Fibroblast of skin of right biceps (primary cell): ENCODE data around the gene RPL32.

Experiments used
- DNase-seq: peaks from one replicate; pipeline ENCODE4 v3.0.0-alpha.2; 2013

Gene RPL32

DNA sequence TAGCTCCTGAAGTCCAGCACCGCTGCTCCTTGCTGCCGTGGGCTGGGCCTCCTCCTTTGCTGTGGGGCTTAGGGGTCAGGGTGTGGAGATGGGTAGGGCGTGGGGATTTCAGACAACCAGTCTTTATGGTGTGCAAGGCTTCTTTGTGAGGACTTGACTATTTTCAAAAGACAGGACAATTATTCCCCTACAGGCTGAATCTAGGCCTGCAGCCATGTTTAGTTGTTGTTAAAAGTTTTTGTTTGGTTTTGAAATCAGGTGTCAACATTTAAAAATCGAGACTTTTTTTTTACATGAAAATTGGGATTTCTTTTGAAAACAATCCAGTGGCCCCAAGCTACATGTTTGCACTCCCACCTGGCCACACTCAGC is 10.6 kb downstream of the RPL32 start:
- no peak for DNase-seq

DNA sequence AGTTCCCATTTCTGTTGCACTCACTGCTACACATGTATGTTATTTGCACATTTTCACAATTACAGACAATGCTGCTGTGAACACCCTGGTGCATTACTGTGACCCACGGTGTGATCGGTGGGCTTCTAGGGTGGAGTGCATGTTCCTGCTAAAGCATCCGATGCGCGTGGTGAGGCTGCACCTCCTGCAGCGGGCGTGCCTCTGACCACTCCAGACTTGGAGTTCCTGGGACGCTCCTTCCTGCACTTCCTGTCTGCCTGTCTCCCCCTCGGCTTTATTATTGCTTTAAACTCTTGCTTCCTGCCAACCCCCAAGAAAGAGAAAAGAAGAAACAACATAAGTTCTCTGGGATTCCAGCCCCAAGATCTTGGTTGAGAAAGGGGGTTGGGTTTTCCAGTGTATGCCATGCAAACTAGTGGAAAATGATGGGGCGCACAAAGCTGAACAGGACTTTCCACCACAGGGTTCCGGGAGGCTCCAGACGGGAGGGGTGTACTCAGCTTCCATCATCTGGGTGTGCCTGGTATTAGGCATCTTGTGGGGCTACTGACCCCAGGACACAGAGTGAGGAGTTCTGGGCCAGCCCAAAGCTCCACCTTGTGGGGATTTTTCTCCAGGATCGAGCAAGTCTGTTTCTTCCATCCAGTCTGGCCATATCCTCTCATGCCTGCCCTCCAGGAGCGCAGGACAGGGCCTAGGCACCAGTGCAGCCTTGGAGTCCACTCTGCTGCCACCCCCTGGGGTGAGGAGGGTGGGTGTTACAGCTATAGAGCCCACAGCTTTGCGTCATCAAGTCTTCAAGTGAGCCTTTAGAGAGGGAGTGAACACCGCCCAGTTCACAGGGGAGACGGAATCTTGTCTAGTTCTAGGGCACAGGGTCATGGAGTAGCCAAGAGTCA is 11.2 kb downstream of the RPL32 start:
- no peak for DNase-seq

DNA sequence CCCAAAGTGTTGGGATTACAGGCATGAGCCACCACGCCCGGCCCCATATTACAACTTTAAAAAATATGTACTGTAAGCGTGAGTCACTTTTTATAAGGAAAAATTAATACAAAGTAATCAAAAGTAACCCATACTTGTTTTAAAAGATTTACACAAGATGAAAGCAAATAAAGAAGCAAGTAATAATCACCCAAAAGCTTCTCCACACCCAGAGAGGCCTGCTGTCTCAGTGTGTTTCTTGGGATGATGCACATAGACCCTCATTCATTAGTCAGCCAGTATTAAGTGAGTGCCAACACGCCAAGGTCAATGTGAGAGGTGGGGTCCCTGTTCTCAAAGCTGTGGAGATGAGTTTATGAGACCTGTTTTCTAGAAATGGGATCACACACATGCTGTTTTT is 12.0 kb downstream of the RPL32 start:
- DNase-seq = no peak

DNA sequence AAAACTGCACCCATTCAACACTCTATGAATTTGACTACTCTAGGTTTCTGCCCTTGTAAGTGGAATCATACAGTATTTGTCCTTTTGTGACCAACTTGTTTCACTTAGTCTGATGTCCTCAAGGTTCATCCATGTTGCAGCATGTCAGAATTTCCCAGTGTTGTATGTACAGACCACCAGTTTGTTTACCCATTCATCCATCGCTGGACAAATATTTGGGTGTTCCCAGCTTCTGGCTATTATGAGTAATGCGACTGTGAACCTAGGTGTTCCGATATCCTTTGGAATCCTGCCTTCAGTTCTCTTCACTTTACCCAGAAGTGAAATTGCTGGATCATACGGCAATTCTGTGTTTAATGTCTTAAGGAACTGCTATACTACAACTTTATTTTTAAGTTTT is 12.6 kb downstream of the RPL32 start:
- DNase-seq = no peak

DNA sequence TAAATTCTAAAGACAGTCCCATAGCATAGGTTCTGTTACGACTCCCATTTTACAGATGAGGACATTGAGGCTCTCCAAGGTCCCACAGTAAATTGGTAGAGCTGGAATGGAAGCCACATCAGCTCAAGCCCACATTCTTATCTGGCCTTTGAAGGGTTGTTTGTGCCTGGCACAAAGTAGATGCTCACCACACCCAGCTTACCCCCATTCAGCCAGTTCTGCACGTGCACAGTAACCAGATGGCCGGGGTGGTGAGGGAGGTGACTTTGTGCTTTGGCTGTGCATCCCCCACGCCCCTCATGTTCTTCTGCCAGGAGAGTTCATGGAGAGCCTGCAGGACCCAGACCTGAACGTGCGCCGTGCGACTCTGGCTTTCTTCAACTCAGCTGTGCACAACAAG is 16.2 kb downstream of the RPL32 start:
- no peak for DNase-seq

DNA sequence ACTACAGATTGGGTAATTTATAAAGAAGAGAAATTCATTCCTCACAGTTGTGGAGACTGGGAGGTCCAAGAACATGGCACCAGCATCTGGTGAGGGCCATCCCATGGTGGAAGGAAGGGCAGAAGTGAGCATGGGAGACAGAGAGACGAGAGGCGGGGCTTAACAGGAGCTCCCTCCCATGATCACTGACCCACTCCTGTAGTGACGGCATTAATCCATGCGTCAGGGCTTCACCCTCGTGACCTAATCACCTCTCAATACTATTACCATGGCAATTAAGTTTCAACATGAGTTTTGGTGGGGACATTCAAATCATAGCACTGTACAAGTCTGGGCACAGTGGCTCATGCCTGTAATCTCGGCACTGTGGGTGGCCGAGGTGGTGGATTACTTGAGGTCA is 17.1 kb downstream of the RPL32 start:
- no peak for DNase-seq

DNA sequence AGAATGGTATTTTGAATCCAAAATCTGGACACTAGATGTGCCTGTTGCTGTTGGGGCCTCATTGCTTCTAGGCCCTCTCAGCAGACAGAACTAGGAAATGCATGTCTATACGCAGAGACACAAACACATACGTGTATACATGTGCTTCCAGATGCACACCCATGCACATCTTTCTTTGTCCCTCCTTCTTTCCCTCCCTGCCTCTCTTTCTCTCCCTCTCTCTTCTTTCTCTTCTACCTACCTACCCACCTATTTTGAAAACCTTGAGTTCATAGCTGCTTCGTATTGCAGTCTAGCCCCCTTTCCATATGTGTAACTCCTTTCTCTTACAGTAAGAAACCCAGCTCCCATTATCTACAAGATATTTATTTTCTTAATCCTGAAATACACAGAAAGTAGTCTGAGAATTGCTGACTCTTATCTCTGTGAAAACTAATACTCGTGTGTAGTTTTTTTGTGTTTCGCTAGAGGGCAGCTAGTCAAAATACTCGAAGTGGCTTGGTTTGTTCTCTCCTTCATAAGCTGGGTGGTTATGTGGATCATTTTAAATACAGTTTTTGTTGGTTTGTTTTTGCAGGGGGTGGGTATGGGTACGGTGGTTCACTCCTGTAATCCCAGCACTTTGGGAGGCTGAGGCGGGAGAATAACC is 18.5 kb downstream of the RPL32 start:
- no peak for DNase-seq

DNA sequence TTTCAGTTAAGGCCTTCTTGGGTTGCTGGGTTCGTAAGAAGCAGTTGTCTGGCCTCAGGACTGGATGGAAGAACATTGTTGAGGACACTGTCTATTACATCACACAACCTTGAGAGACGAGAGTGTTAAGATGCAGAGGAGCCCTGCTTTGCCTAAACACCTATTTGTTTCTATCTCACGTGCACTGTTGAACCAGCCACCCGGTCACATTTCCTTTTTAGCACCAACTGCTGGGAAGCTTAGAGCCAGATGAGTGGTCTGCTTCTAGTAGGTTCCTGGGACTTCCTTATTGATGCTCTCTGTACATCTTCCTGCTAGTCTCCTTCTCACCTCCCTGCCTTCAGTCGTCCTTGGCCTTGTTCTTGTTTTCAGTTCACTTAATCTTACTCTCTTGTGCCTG is 22.6 kb downstream of the RPL32 start:
- no peak for DNase-seq

DNA sequence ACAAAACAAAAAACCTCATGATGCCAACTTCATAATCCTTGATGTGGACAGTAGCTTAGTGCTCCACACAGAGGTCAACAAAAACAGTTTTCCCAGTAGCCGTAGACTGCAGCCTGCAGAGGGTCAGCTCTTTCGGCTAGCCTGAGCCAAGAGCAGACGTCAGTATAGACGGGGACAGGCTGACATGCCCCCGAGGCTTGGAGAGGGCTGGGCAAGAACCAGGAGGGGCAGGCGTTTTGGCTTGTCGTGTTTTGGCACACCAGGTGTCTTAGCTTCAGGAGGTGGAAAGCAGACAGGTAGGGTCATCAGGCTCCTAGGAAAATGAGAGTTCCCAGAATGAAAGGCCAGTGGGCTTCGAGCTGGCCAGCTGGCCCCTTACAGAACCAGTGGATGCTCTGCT is 23.1 kb downstream of the RPL32 start:
- no peak for DNase-seq

DNA sequence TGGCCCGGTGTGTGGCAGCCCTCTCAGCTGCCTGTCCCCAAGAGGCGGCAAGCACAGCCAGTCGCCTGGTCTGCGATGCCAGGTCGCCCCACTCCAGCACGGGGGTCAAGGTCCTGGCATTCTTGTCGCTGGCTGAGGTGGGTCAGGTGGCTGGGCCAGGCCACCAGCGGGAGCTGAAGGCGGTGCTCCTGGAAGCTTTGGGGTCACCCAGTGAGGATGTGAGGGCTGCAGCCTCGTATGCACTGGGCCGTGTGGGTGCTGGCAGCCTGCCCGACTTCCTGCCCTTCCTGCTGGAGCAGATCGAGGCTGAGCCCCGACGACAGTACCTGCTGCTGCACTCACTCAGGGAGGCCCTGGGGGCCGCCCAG is 24.0 kb downstream of the RPL32 start:
- no peak for DNase-seq

DNA sequence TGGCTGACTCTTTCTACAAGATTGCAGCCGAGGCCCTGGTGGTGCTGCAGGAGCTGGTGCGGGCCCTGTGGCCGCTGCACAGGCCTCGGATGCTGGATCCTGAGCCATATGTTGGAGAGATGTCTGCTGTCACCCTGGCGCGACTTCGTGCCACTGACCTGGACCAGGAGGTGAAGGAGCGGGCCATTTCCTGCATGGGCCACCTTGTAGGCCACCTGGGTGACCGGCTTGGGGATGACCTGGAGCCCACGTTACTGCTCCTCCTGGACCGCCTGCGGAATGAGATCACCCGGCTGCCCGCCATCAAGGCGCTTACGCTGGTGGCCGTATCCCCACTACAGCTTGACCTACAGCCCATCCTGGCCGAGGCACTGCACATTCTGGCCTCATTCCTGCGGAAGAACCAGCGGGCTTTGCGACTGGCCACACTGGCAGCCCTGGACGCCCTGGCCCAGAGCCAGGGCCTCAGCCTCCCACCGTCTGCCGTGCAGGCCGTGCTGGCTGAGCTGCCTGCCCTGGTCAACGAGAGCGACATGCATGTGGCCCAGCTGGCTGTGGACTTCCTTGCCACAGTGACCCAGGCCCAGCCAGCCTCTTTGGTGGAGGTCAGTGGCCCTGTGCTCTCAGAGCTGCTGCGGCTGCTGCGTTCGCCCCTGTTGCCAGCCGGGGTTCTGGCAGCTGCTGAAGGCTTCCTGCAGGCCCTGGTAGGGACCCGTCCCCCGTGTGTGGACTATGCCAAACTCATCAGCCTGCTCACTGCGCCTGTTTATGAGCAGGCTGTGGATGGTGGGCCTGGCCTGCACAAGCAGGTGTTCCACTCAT is 24.6 kb downstream of the RPL32 start:
- no peak for DNase-seq

DNA sequence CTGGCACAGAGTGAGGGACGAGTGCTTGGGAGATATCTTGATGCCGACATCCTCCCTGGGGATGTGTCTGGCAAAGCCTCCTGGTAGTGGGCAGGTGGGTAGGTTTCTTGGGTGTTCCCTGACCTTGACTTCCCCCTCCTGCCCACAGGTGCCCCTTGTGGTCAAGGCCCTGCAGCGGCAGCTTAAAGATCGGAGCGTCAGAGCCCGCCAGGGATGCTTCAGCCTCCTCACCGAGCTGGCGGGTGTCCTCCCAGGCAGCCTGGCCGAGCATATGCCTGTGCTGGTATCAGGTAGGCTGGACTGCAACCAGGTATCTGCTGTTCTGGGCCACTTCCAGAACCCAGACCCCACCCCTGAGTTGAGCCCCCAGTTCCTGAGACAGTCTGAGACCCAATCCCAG is 25.6 kb downstream of the RPL32 start:
- no peak for DNase-seq

DNA sequence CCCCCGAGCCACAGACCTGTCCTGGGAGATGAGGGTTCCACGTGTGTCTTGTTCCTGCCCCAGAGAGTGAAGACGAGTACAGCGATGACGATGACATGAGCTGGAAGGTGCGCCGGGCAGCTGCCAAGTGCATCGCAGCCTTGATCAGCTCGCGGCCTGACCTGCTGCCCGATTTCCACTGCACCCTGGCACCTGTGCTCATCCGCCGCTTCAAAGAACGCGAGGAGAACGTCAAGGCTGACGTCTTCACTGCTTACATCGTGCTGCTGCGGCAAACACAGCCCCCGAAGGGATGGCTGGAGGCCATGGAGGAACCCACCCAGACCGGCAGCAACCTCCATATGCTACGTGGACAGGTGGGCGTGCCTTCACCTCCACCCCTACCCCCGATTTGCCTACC is 26.3 kb downstream of the RPL32 start:
- DNase-seq = no peak

DNA sequence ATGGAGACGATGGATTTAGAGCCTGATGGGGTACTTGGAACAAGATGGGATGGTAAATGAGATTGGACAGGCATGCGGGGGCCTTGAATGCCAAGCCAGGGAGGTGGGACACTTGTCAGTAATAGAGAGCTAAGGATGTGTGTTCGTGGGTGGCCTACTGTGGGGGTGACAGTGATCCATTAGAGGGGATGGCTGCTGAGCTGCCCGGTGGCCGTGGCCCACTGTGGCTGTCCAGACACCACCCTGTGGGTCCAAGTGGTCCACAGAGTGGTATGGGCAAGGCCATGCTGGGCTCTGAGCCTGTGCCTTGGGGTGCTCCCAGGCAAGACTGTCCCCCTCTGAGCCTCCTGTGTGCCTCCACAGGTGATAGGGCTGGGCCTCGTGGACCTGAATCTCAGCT is 27.4 kb downstream of the RPL32 start:
- DNase-seq = no peak

DNA sequence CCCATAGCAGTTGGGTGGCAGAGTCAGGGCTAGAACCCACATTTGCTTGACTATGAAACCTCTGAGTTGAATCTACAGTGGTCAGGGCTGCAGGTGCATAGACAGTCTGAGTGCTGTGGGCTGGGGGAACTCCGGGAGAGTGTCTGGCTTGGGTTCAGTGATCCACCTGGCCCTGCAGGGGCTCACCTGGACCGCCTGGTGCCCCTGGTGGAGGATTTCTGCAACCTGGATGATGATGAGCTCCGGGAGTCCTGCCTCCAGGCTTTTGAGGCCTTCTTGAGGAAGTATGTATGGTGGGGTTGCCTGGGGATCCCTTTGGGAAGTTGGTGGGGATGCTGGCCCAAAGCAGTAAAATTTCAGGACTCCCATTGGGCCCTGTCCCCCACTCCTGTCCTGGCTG is 28.6 kb downstream of the RPL32 start:
- DNase-seq = no peak

DNA sequence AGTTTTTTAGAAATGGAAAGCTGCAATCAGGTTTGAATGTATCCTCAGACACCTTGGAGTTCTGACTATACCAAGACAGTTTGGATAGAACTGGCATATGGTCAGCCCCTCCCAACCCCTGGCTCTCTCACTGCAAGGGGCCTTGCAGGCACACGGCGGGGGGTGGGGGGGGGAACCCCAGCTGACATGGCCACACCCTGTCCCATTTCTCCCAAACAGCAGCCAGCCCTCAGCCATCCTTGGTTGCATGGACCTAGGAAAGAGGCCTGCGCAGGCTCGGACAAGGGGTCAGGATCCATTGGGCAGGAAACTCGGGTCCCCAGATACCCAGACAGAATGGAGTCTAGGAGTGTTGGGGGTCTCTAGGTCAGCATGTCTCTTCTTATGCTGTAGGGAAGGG is 30.4 kb downstream of the RPL32 start:
- DNase-seq = no peak

DNA sequence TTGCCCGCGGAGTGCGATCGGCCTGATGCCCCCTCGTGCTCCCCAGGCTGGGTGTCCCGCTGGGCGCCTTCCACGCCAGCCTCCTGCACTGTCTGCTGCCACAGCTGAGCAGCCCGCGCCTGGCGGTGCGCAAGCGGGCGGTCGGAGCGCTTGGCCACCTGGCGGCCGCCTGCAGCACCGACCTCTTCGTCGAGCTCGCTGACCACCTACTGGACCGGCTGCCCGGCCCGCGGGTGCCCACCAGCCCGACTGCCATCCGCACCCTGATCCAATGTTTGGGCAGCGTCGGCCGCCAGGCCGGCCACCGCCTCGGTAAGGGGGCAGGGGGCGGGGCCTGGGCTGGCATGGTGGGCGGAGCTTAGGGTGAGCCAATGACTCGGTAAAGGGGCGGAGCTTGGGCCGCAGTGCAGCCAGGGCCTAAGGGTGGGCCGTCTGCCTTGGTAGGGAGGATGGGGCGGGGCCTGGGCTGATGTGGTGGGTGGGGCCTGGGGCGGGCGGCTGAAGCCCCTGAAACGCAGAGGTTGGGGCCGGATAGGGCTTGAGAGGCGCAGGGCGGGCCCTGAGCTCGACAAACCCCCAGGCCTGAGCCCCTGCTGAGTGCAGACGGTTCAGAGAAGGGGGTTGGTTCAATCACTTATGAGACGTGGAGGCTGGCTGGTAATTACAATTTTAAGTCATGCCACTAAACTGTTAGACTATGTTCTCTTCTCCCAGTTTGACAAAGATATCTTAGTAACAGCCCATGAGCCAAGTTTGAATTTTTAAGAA is 31.2 kb downstream of the RPL32 start:
- peak; percentile 91 for DNase-seq

DNA sequence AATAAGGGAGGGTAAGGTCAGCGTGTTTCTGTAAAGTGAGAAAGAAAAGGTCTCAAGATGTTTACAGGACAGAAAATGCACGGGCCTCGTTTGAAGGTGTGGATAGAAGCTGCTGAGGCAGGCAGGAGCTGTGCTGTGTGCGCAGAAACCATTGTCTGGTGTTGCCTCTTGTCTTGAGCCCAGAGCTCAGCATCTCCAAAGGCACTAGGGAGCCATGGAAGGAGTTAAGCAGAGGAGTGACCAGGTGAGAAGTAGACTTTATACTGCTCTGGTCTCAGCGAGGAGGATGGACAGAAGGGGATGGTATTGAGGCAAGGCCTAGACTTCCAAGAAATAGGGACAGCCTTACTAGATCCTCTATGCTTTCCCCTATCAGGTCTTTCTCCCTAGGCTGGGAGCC is 31.9 kb downstream of the RPL32 start:
- no peak for DNase-seq

DNA sequence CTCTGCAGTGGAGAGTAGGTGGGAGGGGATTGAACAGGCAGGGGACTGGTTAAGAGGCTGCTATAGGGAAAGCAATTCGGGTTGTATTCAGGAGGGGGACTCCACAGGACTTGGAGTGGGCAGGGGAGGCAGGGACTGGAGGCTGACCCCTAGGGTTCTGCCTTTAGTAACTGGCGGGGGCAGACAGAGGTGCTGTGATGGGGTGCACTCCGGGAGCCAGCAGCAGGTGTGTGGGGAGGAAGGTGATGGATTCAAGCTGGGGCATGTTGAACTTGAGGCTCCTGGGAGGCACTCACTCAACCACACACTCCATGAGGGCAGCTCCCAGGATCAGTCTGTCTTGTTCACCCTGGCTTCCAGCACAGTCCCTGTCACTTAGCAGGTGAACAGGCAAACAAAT is 32.4 kb downstream of the RPL32 start:
- DNase-seq = no peak

DNA sequence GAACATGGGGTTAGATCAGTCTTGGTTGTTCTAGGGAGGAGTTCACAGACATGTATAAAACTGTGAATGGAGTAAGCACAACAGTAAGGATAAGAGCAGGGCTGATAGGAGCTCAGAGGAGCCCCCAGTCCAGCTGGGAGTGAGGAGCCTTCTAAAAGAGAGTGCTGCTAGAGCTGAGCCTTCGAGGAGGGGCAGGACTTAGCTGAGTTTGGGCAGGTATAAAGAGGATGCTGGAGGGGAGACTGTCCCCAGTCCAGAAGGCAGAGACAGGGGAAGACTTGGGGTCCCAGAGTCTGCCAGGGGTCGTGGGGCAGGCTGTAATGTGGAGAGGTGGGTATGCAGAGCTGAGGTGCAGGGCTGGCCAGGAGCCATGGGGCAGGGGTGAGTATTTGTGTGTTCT is 32.8 kb downstream of the RPL32 start:
- DNase-seq = no peak

DNA sequence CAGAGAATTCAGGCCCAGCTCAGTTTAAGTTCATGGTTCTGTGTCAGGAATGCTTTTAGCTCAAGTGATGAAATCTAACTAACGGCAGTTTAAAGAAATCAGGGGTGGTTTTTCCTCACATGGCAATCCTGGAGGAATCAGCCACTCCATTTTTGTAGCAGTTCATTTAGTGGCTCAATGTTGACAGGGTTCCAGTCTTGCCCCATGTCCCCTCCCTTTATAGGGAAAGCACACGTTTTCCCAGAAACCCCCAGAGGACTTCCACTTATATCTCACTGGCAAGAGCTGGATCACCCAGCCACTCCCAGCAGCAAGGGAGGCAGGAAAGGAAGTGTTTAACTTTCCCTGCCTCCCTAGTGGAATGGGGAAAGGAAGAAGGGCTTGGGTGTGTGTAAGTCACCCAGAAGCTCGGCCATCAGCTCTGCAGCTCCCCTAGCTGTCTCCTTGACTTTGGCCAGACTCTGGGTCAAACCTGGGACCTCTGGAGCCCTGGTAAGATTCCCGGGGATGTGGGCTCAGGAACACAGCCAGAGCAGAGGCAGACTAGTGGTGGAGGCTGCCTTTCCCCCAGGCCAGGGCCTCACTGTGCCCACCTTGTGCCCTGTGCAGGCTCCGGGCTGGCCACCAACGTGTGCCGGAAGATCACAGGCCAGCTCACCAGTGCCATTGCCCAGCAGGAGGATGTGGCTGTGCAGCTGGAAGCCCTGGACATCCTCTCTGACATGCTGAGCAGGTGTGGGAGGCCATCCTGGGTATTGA is 33.6 kb downstream of the RPL32 start:
- no peak for DNase-seq

DNA sequence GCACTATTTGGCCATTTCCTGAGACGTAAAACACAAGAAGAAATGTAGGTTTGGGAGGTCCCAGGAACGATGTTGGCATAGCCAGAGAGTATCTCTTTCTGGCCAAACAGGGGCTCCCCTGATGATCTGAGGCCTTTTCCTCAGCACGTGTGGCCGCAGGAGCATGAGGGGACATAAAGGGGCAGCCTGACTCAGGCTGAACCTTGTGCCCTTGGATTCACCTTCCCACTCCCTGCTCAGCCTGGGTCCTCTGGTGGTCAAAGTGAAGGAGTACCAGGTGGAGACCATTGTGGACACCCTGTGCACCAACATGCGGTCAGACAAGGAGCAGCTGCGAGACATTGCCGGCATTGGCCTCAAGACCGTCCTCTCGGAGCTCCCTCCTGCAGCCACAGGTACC is 34.3 kb downstream of the RPL32 start:
- DNase-seq = no peak
